ENCODE data around the gene MRPL2. TPM values are rescaled to one million over a fixed set of nuclear protein-coding genes. Genes with fewer than 3 reads are reported as not detected.

MRPL2 gene
- total RNA-seq, 2 donors from 2014 or later: 19.1 to 52.3 TPM

- Histone ChIP-seq H3K4me1 (replicated peaks) (no peaks in the 10 kb centered on the region), H3K27me3 (replicated peaks; ENCODE audit: insufficient read depth) (no peaks in the 10 kb centered on the region), H3K36me3 (peaks cover 7 to 14% of the 10 kb centered on the region in 2 donors), H3K9me3 (no peaks in the 10 kb centered on the region), H3K27ac (no peak overlapping the region), H3K4me3 (no peak overlapping the region)
- 83% methylated on average over 9 of the region's 9 CpGs for WGBS
- no peak for TF ChIP-seq CTCF (IDR thresholded peaks at IDR 0.05)
- TF ChIP-seq POLR2AphosphoS5 (IDR thresholded peaks at IDR 0.05): no peak
- TF ChIP-seq POLR2A (IDR thresholded peaks at IDR 0.05): no peak
- no peak for DNase-seq (ENCODE audit: low spot score)
- intact Hi-C loops (cut with DNase I): no loop called here
Measured at GRCh38 chr6:43038727-43039126, 20.5 kb downstream of the MRPL2 start.

GRCh38 chr6:43037706-43038105 is 21.5 kb downstream of the MRPL2 start:
- whole genome bisulfite sequencing: 80% methylated on average over 7 of the region's 9 CpGs
- H3K27ac ChIP-seq: no peak overlapping the region
- TF ChIP-seq CTCF (IDR thresholded peaks at IDR 0.05) (no peak), POLR2A (IDR thresholded peaks at IDR 0.05) (no peak), POLR2AphosphoS5 (IDR thresholded peaks at IDR 0.05) (no peak)
- H3K27me3 ChIP-seq (replicated peaks; ENCODE audit: insufficient read depth): no peaks in the 10 kb centered on the region
- DNase-seq (ENCODE audit: low spot score): no peak
- no peak overlapping the region for H3K4me3 ChIP-seq
- no peaks in the 10 kb centered on the region for H3K9me3 ChIP-seq
- no peaks in the 10 kb centered on the region for H3K4me1 ChIP-seq (replicated peaks)
- peaks cover 6% of the 10 kb centered on the region in 2 donors for H3K36me3 ChIP-seq
- intact Hi-C loops (cut with DNase I): no loop called here

- Histone ChIP-seq H3K4me1 (replicated peaks) (no peaks in the 10 kb centered on the region), H3K27me3 (replicated peaks; ENCODE audit: insufficient read depth) (no peaks in the 10 kb centered on the region), H3K27ac (no peak overlapping the region), H3K9me3 (no peaks in the 10 kb centered on the region), H3K36me3 (peaks cover under 1 to 6% of the 10 kb centered on the region in 2 donors), H3K4me3 (no peak overlapping the region)
- DNase-seq (ENCODE audit: low spot score): no peak
- intact Hi-C loops (cut with DNase I): no loop called here
- 82% methylated on average over 5 of the region's 5 CpGs for WGBS
- TF ChIP-seq CTCF (IDR thresholded peaks at IDR 0.05): no peak
- TF ChIP-seq POLR2AphosphoS5 (IDR thresholded peaks at IDR 0.05): no peak
- TF ChIP-seq POLR2A (IDR thresholded peaks at IDR 0.05): no peak
Measured at GRCh38 chr6:43037197-43037596, 22.0 kb downstream of the MRPL2 start.

GRCh38 chr6:43036712-43037111 is 22.5 kb downstream of the MRPL2 start:
- TF ChIP-seq POLR2A (IDR thresholded peaks at IDR 0.05): no peak
- no peak for TF ChIP-seq POLR2AphosphoS5 (IDR thresholded peaks at IDR 0.05)
- no peak for TF ChIP-seq CTCF (IDR thresholded peaks at IDR 0.05)
- no peak overlapping the region for H3K4me3 ChIP-seq
- H3K36me3 ChIP-seq: peaks cover 0 to 6% of the 10 kb centered on the region in 2 donors
- WGBS: 91% methylated on average over 9 of the region's 9 CpGs
- no peak overlapping the region for H3K27ac ChIP-seq
- H3K27me3 ChIP-seq (replicated peaks; ENCODE audit: insufficient read depth): no peaks in the 10 kb centered on the region
- DNase-seq (ENCODE audit: low spot score): no peak
- no peaks in the 10 kb centered on the region for H3K4me1 ChIP-seq (replicated peaks)
- H3K9me3 ChIP-seq: no peaks in the 10 kb centered on the region
- intact Hi-C loops (cut with DNase I): no loop called here

- Histone ChIP-seq H3K4me1 (replicated peaks) (no peaks in the 10 kb centered on the region), H3K36me3 (peaks cover 0 to 6% of the 10 kb centered on the region in 2 donors), H3K4me3 (no peak overlapping the region), H3K27me3 (replicated peaks; ENCODE audit: insufficient read depth) (no peaks in the 10 kb centered on the region), H3K27ac (no peak overlapping the region), H3K9me3 (no peaks in the 10 kb centered on the region)
- WGBS: 64% methylated on average over 4 of the region's 4 CpGs
- no peak for DNase-seq (ENCODE audit: low spot score)
- intact Hi-C loops (cut with DNase I): no loop called here
- no peak for TF ChIP-seq CTCF (IDR thresholded peaks at IDR 0.05)
- TF ChIP-seq POLR2AphosphoS5 (IDR thresholded peaks at IDR 0.05): no peak
- no peak for TF ChIP-seq POLR2A (IDR thresholded peaks at IDR 0.05)
Measured at GRCh38 chr6:43035495-43036194, 23.6 kb downstream of the MRPL2 start.

Data from prostate gland (tissue), 2 donors.